GM21576 (cell line): ENCODE data around the gene DDX17.

ENCODE experiments used
- ATAC-seq: cut with Tn5 transposase; IDR thresholded peaks from one replicate; pipeline ENCODE4 v1.9.1; 2021; ENCODE audit warnings: mild to moderate bottlenecking, moderate library complexity; ENCODE audit not compliant: unreplicated experiment

Gene DDX17

GRCh38 chr22:38506118-38506962 lies at the start of gene DDX17:
Gene DDX17, minus strand, starts transcription at chr22:38506311.
- peak; percentile 82 for ATAC-seq

GRCh38 chr22:38554281-38554680 lies 48.2 kb upstream of the DDX17 start:
- ATAC-seq: no peak

- no peak for ATAC-seq
Observed at GRCh38 chr22:38549101-38549894, 43.2 kb upstream of the DDX17 start.

- no peak for ATAC-seq
Observed at GRCh38 chr22:38540701-38541100, 34.6 kb upstream of the DDX17 start.

- no peak for ATAC-seq
Observed at GRCh38 chr22:38531251-38531938, 25.3 kb upstream of the DDX17 start.

- ATAC-seq: no peak
Observed at GRCh38 chr22:38524429-38524828, 18.3 kb upstream of the DDX17 start.

GRCh38 chr22:38523479-38523878 lies 17.4 kb upstream of the DDX17 start:
- ATAC-seq: no peak

GRCh38 chr22:38523029-38523428 lies 16.9 kb upstream of the DDX17 start:
- ATAC-seq: no peak

GRCh38 chr22:38519453-38520250 lies 13.5 kb upstream of the DDX17 start:
- ATAC-seq: no peak

- no peak for ATAC-seq
Observed at GRCh38 chr22:38518620-38519019, 12.5 kb upstream of the DDX17 start.

- no peak for ATAC-seq
Observed at GRCh38 chr22:38513063-38513462, 7.0 kb upstream of the DDX17 start.

GRCh38 chr22:38510416-38510970 lies 4.4 kb upstream of the DDX17 start:
- ATAC-seq: no peak

- peak; percentile 30 for ATAC-seq
Observed at GRCh38 chr22:38505541-38506117, 482 bp downstream of the DDX17 start.

- no peak for ATAC-seq
Observed at GRCh38 chr22:38504731-38505540, 1.2 kb downstream of the DDX17 start.

GRCh38 chr22:38503021-38503420 lies 3.1 kb downstream of the DDX17 start:
- no peak for ATAC-seq

GRCh38 chr22:38501797-38502672 lies 4.1 kb downstream of the DDX17 start:
- ATAC-seq: no peak

- no peak for ATAC-seq
Observed at GRCh38 chr22:38497869-38498268, 8.2 kb downstream of the DDX17 start.

GRCh38 chr22:38494939-38495338 lies 11.2 kb downstream of the DDX17 start:
- no peak for ATAC-seq
